HCT116 (cell line): ENCODE results near the gene GCK. TPM values are rescaled to one million over a fixed set of nuclear protein-coding genes. Genes with fewer than 3 reads are reported as not detected.

Source experiments
- ATAC-seq: fragments of 200-7000 bp; cut with Tn5 transposase; 2 replicates; pipeline ENCODE4 v1.9.1; 2020; ENCODE audit warnings: mild to moderate bottlenecking, moderate library complexity
- BruUV-seq: library from RNA; stranded (reverse); fragments of 400-500 nt; replicated peaks from 2 replicates; lab custom pipeline; 2021; lab: Mats Ljungman, UMichigan
- CTCF ChIA-PET: fragments of 300-600 bp; sonication (Branson Sonifier 250); formaldehyde crosslinking; loops from one replicate; lab custom pipeline; 2021; ENCODE audit warnings: antibody characterized with exemption; lab: Charles Lee
- POLR2A ChIA-PET: fragments of 300-600, 350-600 bp; sonication (Branson Sonifier 250); formaldehyde crosslinking; loops from one replicate; lab custom pipeline; 2021; ENCODE audit warnings: antibody characterized with exemption; lab: Charles Lee
- RAD21 ChIA-PET, 2 experiments: fragments of 300-600 bp; sonication (Branson Sonifier 250); formaldehyde crosslinking; loops; one replicate each; lab custom pipeline; 2023; ENCODE audit warnings: low total read pairs in 2 of 2; ENCODE audit not compliant: uncharacterized antibody in 2 of 2, unreplicated experiment in 2 of 2, low non-redundant PET in 1 of 2; lab: Charles Lee
- DNase-seq: peaks from one replicate; pipeline ENCODE4 v3.0.0-alpha.2; 2010; ENCODE audit warnings: low read depth, low spot score
- H2AFZ ChIP-seq: fragments of 200-600 bp; shearing (Covaris generic), sonication (generic); 2 replicates; pipeline ENCODE4 v1.6.1; 2017; ENCODE audit warnings: low read depth, mixed run types, mixed read lengths, antibody characterized with exemption, low read length; ENCODE audit not compliant: poor library complexity, severe bottlenecking
- H3K27ac ChIP-seq: 2 replicates; pipeline ENCODE4 v1.5.1; 2012; ENCODE audit warnings: low read depth, low read length
- H3K27me3 ChIP-seq: fragments of 200-600 bp; sonication (generic); 2 replicates; pipeline ENCODE4 v1.6.1; 2016; ENCODE audit warnings: mixed run types, low read length, mixed read lengths; ENCODE audit not compliant: insufficient read depth
- H3K36me3 ChIP-seq, 2 experiments: fragments of 200-500 bp in 1 of 2; fragments of 200-600 bp in 1 of 2; sonication (Bioruptor generic) in 1 of 2; sonication (generic) in 1 of 2; 2 replicates each; pipeline versions ENCODE4 v1.5.1 to v1.6.1; 2014 to 2016; ENCODE audit warnings: low read length in 2 of 2, inconsistent platforms in 1 of 2, mixed read lengths in 1 of 2, mixed run types in 1 of 2; ENCODE audit not compliant: insufficient read depth in 2 of 2, control insufficient read depth in 1 of 2
- H3K4me1 ChIP-seq, 2 experiments: fragments of 200-600 bp in 1 of 2; sonication (generic) in 1 of 2; 2 replicates each; pipeline versions ENCODE4 v1.5.1 to v1.6.1; 2012 to 2017; ENCODE audit warnings: low read length in 2 of 2, inconsistent platforms in 1 of 2, mild to moderate bottlenecking in 1 of 2, mixed read lengths in 1 of 2, mixed run types in 1 of 2, moderate library complexity in 1 of 2; ENCODE audit not compliant: insufficient read depth in 2 of 2, control insufficient read depth in 1 of 2
- H3K4me2 ChIP-seq: fragments of 200-600 bp; sonication (generic); 2 replicates; pipeline ENCODE4 v1.6.1; 2017; ENCODE audit warnings: mixed run types, low read length, mixed read lengths
- H3K4me3 ChIP-seq, 2 experiments: fragments of 200-600 bp in 1 of 2; sonication (generic) in 1 of 2; replicated peaks in 1 of 2; 2 replicates each; pipeline ENCODE4 v1.5.1; 2011 to 2016; ENCODE audit warnings: low read length in 2 of 2, control low read depth in 1 of 2, low read depth in 1 of 2, mild to moderate bottlenecking in 1 of 2, mixed read lengths in 1 of 2, mixed run types in 1 of 2
- H3K79me2 ChIP-seq: fragments of 200-600 bp; sonication (generic); 2 replicates; pipeline ENCODE4 v1.6.1; 2017; ENCODE audit warnings: mild to moderate bottlenecking, mixed run types, low read length, moderate library complexity, mixed read lengths; ENCODE audit not compliant: insufficient read depth
- H3K9ac ChIP-seq: fragments of 200-600 bp; sonication (generic); 2 replicates; pipeline ENCODE4 v1.6.1; 2016; ENCODE audit warnings: low read length, mixed read lengths
- H3K9me2 ChIP-seq: fragments of 200-600 bp; sonication (generic), shearing (Covaris generic); 2 replicates; pipeline ENCODE4 v1.6.1; 2017; ENCODE audit warnings: mixed run types, mild to moderate bottlenecking, moderate library complexity; ENCODE audit not compliant: insufficient read depth
- H3K9me3 ChIP-seq, 2 experiments: fragments of 200-500 bp in 1 of 2; fragments of 200-600 bp in 1 of 2; sonication (Bioruptor generic) in 1 of 2; sonication (generic) in 1 of 2; 2 replicates each; pipeline ENCODE4 v1.6.1; 2014 to 2017; ENCODE audit warnings: low read length in 2 of 2, mixed read lengths in 2 of 2, inconsistent platforms in 1 of 2, low read depth in 1 of 2, mild to moderate bottlenecking in 1 of 2, mixed run types in 1 of 2, moderate library complexity in 1 of 2; ENCODE audit not compliant: control insufficient read depth in 1 of 2, insufficient read depth in 1 of 2
- H4K20me1 ChIP-seq: fragments of 200-600 bp; sonication (generic), shearing (Covaris generic); 2 replicates; pipeline ENCODE4 v1.6.1; 2017; ENCODE audit warnings: mixed run types, mild to moderate bottlenecking, moderate library complexity; ENCODE audit not compliant: insufficient read depth
- ATF3 ChIP-seq: IDR thresholded peaks from 2 replicates; pipeline ENCODE4 v1.6.1; 2012
- CBX3 ChIP-seq: IDR thresholded peaks from 2 replicates; pipeline ENCODE4 v1.6.1; 2012; ENCODE audit warnings: low read depth
- CEBPB ChIP-seq: IDR thresholded peaks from 2 replicates; pipeline ENCODE4 v1.6.1; 2012; ENCODE audit warnings: low read depth
- EGR1 ChIP-seq: IDR thresholded peaks from 2 replicates; pipeline ENCODE4 v1.6.1; 2012; ENCODE audit warnings: low read depth
- FOSL1 ChIP-seq: IDR thresholded peaks from 2 replicates; pipeline ENCODE4 v1.6.1; 2012; ENCODE audit warnings: low read depth
- MAX ChIP-seq: IDR thresholded peaks from 2 replicates; pipeline ENCODE4 v1.6.1; 2012
- POLR2A ChIP-seq: IDR thresholded peaks from 2 replicates; pipeline ENCODE4 v1.7.0; 2011; ENCODE audit warnings: borderline replicate concordance; ENCODE audit not compliant: insufficient read depth, insufficient read length; ENCODE audit errors: extremely low read depth
- RAD21 ChIP-seq: IDR thresholded peaks from 2 replicates; pipeline ENCODE4 v1.6.1; 2012; ENCODE audit warnings: low read depth, mild to moderate bottlenecking
- SP1 ChIP-seq: IDR thresholded peaks from 2 replicates; pipeline ENCODE4 v1.6.1; 2012; ENCODE audit warnings: low read depth
- TCF7L2 ChIP-seq: IDR thresholded peaks from 2 replicates; pipeline ENCODE4 v1.7.0; 2011; ENCODE audit warnings: borderline replicate concordance, inconsistent platforms; ENCODE audit not compliant: insufficient read depth, insufficient read length; ENCODE audit errors: extremely low read depth
- YY1 ChIP-seq: IDR thresholded peaks from 2 replicates; pipeline ENCODE4 v1.6.1; 2011; ENCODE audit warnings: low read length, low read depth, moderate library complexity, mild to moderate bottlenecking; ENCODE audit not compliant: insufficient replicate concordance; ENCODE audit errors: extremely low read depth
- ZFX ChIP-seq: fragments of 450-650 bp; IDR thresholded peaks from 2 replicates; pipeline ENCODE4 v1.6.1; 2017
- intact Hi-C: fragments of 100-400 bp; cut with micrococcal nuclease; formaldehyde crosslinking; loops from 2 replicates; pipeline ENCODE4 v1.10.0; 2022
- total RNA-seq: library from RNA; stranded (reverse); gene quantifications from one replicate; pipeline ENCODE4 v1.2.1, GENCODE V29; 2021; ENCODE audit not compliant: unreplicated experiment

GCK gene
- total RNA-seq, 1 experiment from 2014 or later, result 0.34 TPM

GRCh38 chr7:44111761-44112160 is 77.5 kb downstream of the GCK start:
- intact Hi-C loops, result no loop called here
- Histone ChIP-seq H3K9ac (no peak overlapping the region), H3K36me3 (peaks cover 8 to 10% of the 10 kb centered on the region in 2 experiments; a peak in 3 of 4 replicates), H3K79me2 (no peaks in the 10 kb centered on the region), H4K20me1 (no peaks in the 10 kb centered on the region), H3K27me3 (no peaks in the 10 kb centered on the region), H3K4me3 (no peak overlapping the region), H3K4me2 (no peak overlapping the region), H2AFZ (no peak overlapping the region), H3K27ac (no peak overlapping the region), H3K4me1 (no peaks in the 10 kb centered on the region), H3K9me2 (no peaks in the 10 kb centered on the region), H3K9me3 (no peaks in the 10 kb centered on the region)
- RAD21 ChIA-PET, result no interaction called here
- CTCF ChIA-PET, result no interaction called here
- POLR2A ChIA-PET, result no interaction called here
- TF ChIP-seq CBX3 (no peak), RAD21 (no peak), YY1 (no peak), POLR2A (no peak), SP1 (no peak)
- no TSS peak for BruUV-seq
- ATAC-seq, result no peak
- no peak for DNase-seq

GRCh38 chr7:44110719-44111635 is 78.3 kb downstream of the GCK start:
- no TSS peak for BruUV-seq
- TF ChIP-seq YY1 (no peak), MAX (no peak), TCF7L2 (no peak), POLR2A (no peak), ATF3 (no peak), CEBPB (no peak), ZFX (no peak), FOSL1 (no peak), EGR1 (no peak)
- H3K9me2 ChIP-seq, result no peaks in the 10 kb centered on the region
- intact Hi-C loops, result no loop called here
- H3K36me3 ChIP-seq, result peaks cover 4% of the 10 kb centered on the region in 2 experiments; a peak in 1 of 4 replicates
- H3K4me3 ChIP-seq, result no peak overlapping the region
- H3K4me2 ChIP-seq, result no peak overlapping the region
- RAD21 ChIA-PET, result no interaction called here
- H3K4me1 ChIP-seq, result no peaks in the 10 kb centered on the region
- POLR2A ChIA-PET, result no interaction called here
- no peak overlapping the region for H3K27ac ChIP-seq
- H3K27me3 ChIP-seq, result no peaks in the 10 kb centered on the region
- no peak for ATAC-seq
- no peaks in the 10 kb centered on the region for H3K9me3 ChIP-seq
- no peaks in the 10 kb centered on the region for H3K79me2 ChIP-seq
- no peak overlapping the region for H3K9ac ChIP-seq
- DNase-seq, result no peak
- H4K20me1 ChIP-seq, result no peaks in the 10 kb centered on the region
- CTCF ChIA-PET, result no interaction called here
- H2AFZ ChIP-seq, result no peak overlapping the region
